H9 (cell line): ENCODE results near the gene MAGI1. TPM values are rescaled to one million over a fixed set of nuclear protein-coding genes. Genes with fewer than 3 reads are reported as not detected.

Source experiments
- DNase-seq: peaks from one replicate; pipeline ENCODE4 v3.0.0-alpha.2; 2017
- H2AFZ ChIP-seq: one replicate; pipeline ENCODE4 v1.6.1; 2013; ENCODE audit warnings: mild to moderate bottlenecking, low read length, control low read depth, moderate library complexity
- H2AK5ac ChIP-seq: 2 replicates; pipeline ENCODE4 v1.6.1; 2013; ENCODE audit warnings: low read length, control low read depth, mixed read lengths; ENCODE audit not compliant: insufficient read length
- H2BK120ac ChIP-seq: one replicate; pipeline ENCODE4 v1.6.1; 2013; ENCODE audit warnings: low read depth, mild to moderate bottlenecking, low read length, control low read depth, inconsistent platforms; ENCODE audit not compliant: poor library complexity, severe bottlenecking
- H2BK12ac ChIP-seq: 2 replicates; pipeline ENCODE4 v1.6.1; 2013; ENCODE audit warnings: low read length, control low read depth, mixed read lengths, low read depth; ENCODE audit not compliant: insufficient read length
- H2BK15ac ChIP-seq: 2 replicates; pipeline ENCODE4 v1.6.1; 2013; ENCODE audit warnings: low read depth, low read length, control low read depth
- H2BK20ac ChIP-seq: one replicate; pipeline ENCODE4 v1.6.1; 2013; ENCODE audit warnings: low read depth, mild to moderate bottlenecking, low read length, control low read depth, inconsistent platforms; ENCODE audit not compliant: poor library complexity, severe bottlenecking
- H2BK5ac ChIP-seq: 2 replicates; pipeline ENCODE4 v1.6.1; 2013; ENCODE audit warnings: low read length, control low read depth, mixed read lengths; ENCODE audit not compliant: insufficient read length
- H3K14ac ChIP-seq: 2 replicates; pipeline ENCODE4 v1.6.1; 2013; ENCODE audit warnings: low read length, control low read depth; ENCODE audit not compliant: insufficient read depth
- H3K18ac ChIP-seq: 2 replicates; pipeline ENCODE4 v1.6.1; 2013; ENCODE audit warnings: low read depth, mild to moderate bottlenecking, mixed read lengths, low read length, control low read depth; ENCODE audit not compliant: insufficient read length
- H3K23ac ChIP-seq: 2 replicates; pipeline ENCODE4 v1.6.1; 2013; ENCODE audit warnings: low read length, control low read depth, mixed read lengths, low read depth; ENCODE audit not compliant: insufficient read length
- H3K23me2 ChIP-seq: 2 replicates; pipeline ENCODE4 v1.6.1; 2013; ENCODE audit warnings: low read depth, mild to moderate bottlenecking, mixed read lengths, low read length, control low read depth; ENCODE audit not compliant: insufficient read length, poor library complexity, severe bottlenecking
- H3K27ac ChIP-seq: 2 replicates; pipeline ENCODE4 v1.5.1; 2013; ENCODE audit warnings: low read length, control low read depth, mixed read lengths, low read depth; ENCODE audit not compliant: insufficient read length
- H3K27me3 ChIP-seq: 2 replicates; pipeline ENCODE4 v1.6.1; 2013; ENCODE audit warnings: low read length, control low read depth, inconsistent platforms; ENCODE audit not compliant: insufficient read depth
- H3K4ac ChIP-seq: 2 replicates; pipeline ENCODE4 v1.6.1; 2013; ENCODE audit warnings: low read depth, mild to moderate bottlenecking, control low read depth, inconsistent platforms, low read length, moderate library complexity
- H3K4me1 ChIP-seq: 2 replicates; pipeline ENCODE4 v1.6.1; 2013; ENCODE audit warnings: low read length, control low read depth, inconsistent platforms; ENCODE audit not compliant: insufficient read depth
- H3K4me2 ChIP-seq: 2 replicates; pipeline ENCODE4 v1.6.1; 2013; ENCODE audit warnings: low read length, control low read depth, mixed read lengths; ENCODE audit not compliant: insufficient read length, insufficient read depth
- H3K56ac ChIP-seq: 2 replicates; pipeline ENCODE4 v1.6.1; 2013; ENCODE audit warnings: low read depth, mild to moderate bottlenecking, mixed read lengths, low read length, control low read depth; ENCODE audit not compliant: insufficient read length
- H3K79me1 ChIP-seq: 2 replicates; pipeline ENCODE4 v1.6.1; 2013; ENCODE audit warnings: low read depth, mild to moderate bottlenecking, moderate library complexity, low read length, control low read depth, inconsistent platforms; ENCODE audit not compliant: insufficient read depth, poor library complexity, severe bottlenecking
- H3K79me2 ChIP-seq: 2 replicates; pipeline ENCODE4 v1.6.1; 2013; ENCODE audit warnings: low read length, control low read depth, inconsistent platforms; ENCODE audit not compliant: insufficient read depth
- H3K9ac ChIP-seq: 2 replicates; pipeline ENCODE4 v1.6.1; 2013; ENCODE audit warnings: low read length, control low read depth, mixed read lengths; ENCODE audit not compliant: insufficient read length; ENCODE audit errors: extremely low read depth
- H3K9me3 ChIP-seq: one replicate; pipeline ENCODE4 v1.6.1; 2013; ENCODE audit warnings: low read depth, low read length, inconsistent platforms; ENCODE audit not compliant: control insufficient read depth
- H3T11ph ChIP-seq: one replicate; pipeline ENCODE4 v1.6.1; 2013; ENCODE audit warnings: mild to moderate bottlenecking, low read length, control low read depth, inconsistent platforms
- H4K20me1 ChIP-seq: one replicate; pipeline ENCODE4 v1.6.1; 2013; ENCODE audit not compliant: control insufficient read depth, insufficient read length, insufficient read depth
- H4K5ac ChIP-seq: 2 replicates; pipeline ENCODE4 v1.6.1; 2013; ENCODE audit warnings: low read depth, mild to moderate bottlenecking, mixed read lengths, low read length, control low read depth; ENCODE audit not compliant: insufficient read length
- H4K8ac ChIP-seq: replicated peaks from 2 replicates; pipeline ENCODE4 v1.6.1; 2013; ENCODE audit warnings: low read length, control low read depth, mixed read lengths, low read depth; ENCODE audit not compliant: insufficient read length
- H4K91ac ChIP-seq: 2 replicates; pipeline ENCODE4 v1.6.1; 2013; ENCODE audit warnings: low read depth, mild to moderate bottlenecking, moderate library complexity, mixed read lengths, low read length, control low read depth; ENCODE audit not compliant: insufficient read length
- H3K27ac Mint-ChIP-seq, 3 experiments: 2 replicates in 2 of 3; 3 replicates in 1 of 3; pipeline ENCODE4 v1.8.0; 2020 to 2021; ENCODE audit warnings: mixed read lengths in 3 of 3, mild to moderate bottlenecking in 1 of 3, moderate library complexity in 1 of 3
- H3K27me3 Mint-ChIP-seq: 2 replicates; pipeline ENCODE4 v1.8.0; 2021; ENCODE audit warnings: low read depth, mild to moderate bottlenecking, moderate library complexity, mixed read lengths
- H3K36me3 Mint-ChIP-seq, 3 experiments: 2 replicates in 2 of 3; 3 replicates in 1 of 3; pipeline ENCODE4 v1.8.0; 2020 to 2021; ENCODE audit warnings: low read depth in 3 of 3, mixed read lengths in 3 of 3; ENCODE audit not compliant: insufficient read depth in 1 of 3
- H3K4me1 Mint-ChIP-seq, 2 experiments: 2 replicates each; pipeline ENCODE4 v1.8.0; 2020; ENCODE audit warnings: mixed read lengths in 2 of 2
- H3K4me3 Mint-ChIP-seq, 2 experiments: 2 replicates in 1 of 2; 3 replicates in 1 of 2; pipeline ENCODE4 v1.8.0; 2020 to 2021; ENCODE audit warnings: mild to moderate bottlenecking in 2 of 2, mixed read lengths in 2 of 2, moderate library complexity in 1 of 2
- H3K9me3 Mint-ChIP-seq, 2 experiments: 2 replicates in 1 of 2; 3 replicates in 1 of 2; pipeline ENCODE4 v1.8.0; 2020; ENCODE audit warnings: mild to moderate bottlenecking in 2 of 2, mixed read lengths in 2 of 2, moderate library complexity in 1 of 2
- WGBS: extraction: QIAGEN DNeasy Blood & Tissue Kit; methylation state at CpG from one replicate; pipeline ENCODE4 v1.1.7; 2013; ENCODE audit warnings: missing lambda C conversion rate, low lambda C conversion rate, mixed read lengths; ENCODE audit not compliant: insufficient read length; ENCODE audit errors: extremely low coverage; 5-methylcytosine and 5-hydroxymethylcytosine counted together
- total RNA-seq: library from RNA; stranded (reverse); gene quantifications from 2 replicates; pipeline ENCODE4 v1.2.1, GENCODE V29; 2021
- TF ChIP-seq, protein P1 (sequence below): fragments of 200-600 bp; sonication (generic); conservative IDR thresholded peaks from 3 replicates; pipeline ENCODE4 v1.8.0; 2021; ENCODE audit warnings: antibody characterized with exemption, mild to moderate bottlenecking

Gene MAGI1
- total RNA-seq, 1 experiment from 2014 or later, result 65.7 TPM

DNA sequence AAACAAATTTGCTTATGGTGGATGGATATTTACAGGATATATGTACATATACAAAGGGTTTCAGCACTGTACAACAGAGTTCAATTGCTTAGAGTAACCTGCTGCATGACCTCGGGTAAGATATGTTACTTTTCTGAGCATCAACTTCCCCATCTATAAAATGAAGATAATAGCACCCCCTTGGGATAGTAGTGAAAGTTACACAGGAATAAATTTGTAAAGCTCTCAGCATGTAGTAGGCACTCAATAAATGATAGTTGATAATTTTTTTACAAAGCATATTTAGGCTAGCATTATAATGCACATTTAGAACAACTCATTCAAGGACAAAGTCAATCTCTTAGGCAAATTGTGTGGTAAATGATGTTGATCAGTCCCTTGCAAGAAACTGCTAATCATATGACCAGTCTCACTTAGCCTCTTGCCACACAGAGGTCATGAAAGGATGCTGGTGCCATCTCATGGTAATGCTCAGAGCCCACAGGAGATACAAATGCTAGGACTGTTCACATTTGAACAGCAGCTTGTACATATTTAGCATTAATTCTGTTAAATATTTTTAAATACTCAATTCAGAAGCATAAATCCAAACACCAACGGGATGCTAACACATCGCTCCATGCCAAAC, 123.9 kb downstream of the MAGI1 start:
- no peak overlapping the region for H2BK12ac ChIP-seq
- H3K56ac ChIP-seq, result no peak overlapping the region
- H2BK120ac ChIP-seq, result no peak overlapping the region
- H3K4me3 Mint-ChIP-seq, result no peak overlapping the region
- no peak overlapping the region for H3K27ac ChIP-seq
- H3K4me2 ChIP-seq, result no peak overlapping the region
- no CpG with 5 or more reads among the region's 3 CpGs for WGBS
- no peak overlapping the region for H2BK20ac ChIP-seq
- no peak overlapping the region for H3K18ac ChIP-seq
- H3K23ac ChIP-seq, result no peak overlapping the region
- H4K20me1 ChIP-seq, result no peaks in the 10 kb centered on the region
- no peak overlapping the region for H2AFZ ChIP-seq
- H3K4me1 Mint-ChIP-seq, result peaks cover 19 to 35% of the 10 kb centered on the region in 2 experiments
- no peaks in the 10 kb centered on the region for H3K23me2 ChIP-seq
- peaks cover 11 to 30% (median 14%) of the 10 kb centered on the region in 3 experiments for H3K36me3 Mint-ChIP-seq
- H3K79me2 ChIP-seq, result peaks cover 2% of the 10 kb centered on the region; the same call in 1 of the 2 replicates
- H3K9ac ChIP-seq, result no peak overlapping the region
- no peak overlapping the region for H4K8ac ChIP-seq
- no peak overlapping the region for H3T11ph ChIP-seq
- H2BK5ac ChIP-seq, result no peak overlapping the region
- H2AK5ac ChIP-seq, result no peak overlapping the region
- no peak overlapping the region for H3K27ac Mint-ChIP-seq
- no peak overlapping the region for H3K4ac ChIP-seq
- H3K9me3 ChIP-seq, result no peaks in the 10 kb centered on the region
- no peak overlapping the region for H4K5ac ChIP-seq
- TF ChIP-seq, protein P1, sequence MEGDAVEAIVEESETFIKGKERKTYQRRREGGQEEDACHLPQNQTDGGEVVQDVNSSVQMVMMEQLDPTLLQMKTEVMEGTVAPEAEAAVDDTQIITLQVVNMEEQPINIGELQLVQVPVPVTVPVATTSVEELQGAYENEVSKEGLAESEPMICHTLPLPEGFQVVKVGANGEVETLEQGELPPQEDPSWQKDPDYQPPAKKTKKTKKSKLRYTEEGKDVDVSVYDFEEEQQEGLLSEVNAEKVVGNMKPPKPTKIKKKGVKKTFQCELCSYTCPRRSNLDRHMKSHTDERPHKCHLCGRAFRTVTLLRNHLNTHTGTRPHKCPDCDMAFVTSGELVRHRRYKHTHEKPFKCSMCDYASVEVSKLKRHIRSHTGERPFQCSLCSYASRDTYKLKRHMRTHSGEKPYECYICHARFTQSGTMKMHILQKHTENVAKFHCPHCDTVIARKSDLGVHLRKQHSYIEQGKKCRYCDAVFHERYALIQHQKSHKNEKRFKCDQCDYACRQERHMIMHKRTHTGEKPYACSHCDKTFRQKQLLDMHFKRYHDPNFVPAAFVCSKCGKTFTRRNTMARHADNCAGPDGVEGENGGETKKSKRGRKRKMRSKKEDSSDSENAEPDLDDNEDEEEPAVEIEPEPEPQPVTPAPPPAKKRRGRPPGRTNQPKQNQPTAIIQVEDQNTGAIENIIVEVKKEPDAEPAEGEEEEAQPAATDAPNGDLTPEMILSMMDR, result peak; percentile 49; the same call in 2 of the 3 replicates
- H3K9me3 Mint-ChIP-seq, result peaks cover 6 to 22% of the 10 kb centered on the region in 2 experiments; a peak in 4 of 5 replicates
- no peaks in the 10 kb centered on the region for H3K27me3 Mint-ChIP-seq
- no peak for DNase-seq
- no peak overlapping the region for H4K91ac ChIP-seq
- H3K27me3 ChIP-seq, result no peaks in the 10 kb centered on the region
- H3K79me1 ChIP-seq, result peaks cover 6% of the 10 kb centered on the region
- H3K14ac ChIP-seq, result no peak overlapping the region
- H3K4me1 ChIP-seq, result peaks cover 7% of the 10 kb centered on the region
- H2BK15ac ChIP-seq, result no peak overlapping the region
